ENCODE measurements around the gene CNBP. TPM values are rescaled to one million over a fixed set of nuclear protein-coding genes. Genes with fewer than 3 reads are reported as not detected.
A peak's percentile ranks its signal among the peaks of the same experiment; 100 is the strongest.

Gene CNBP
- total and polyA plus RNA-seq, 2 of the 13 experiments (the other 11 are each of a cell fraction or from before 2014, with no cell fraction given) = 282 to 354 TPM

GRCh38 chr3:129183569-129184395, at the start of gene CNBP (continued):
- 0 out of 2 replicates have a peak, but pooled peaks have one; percentile 74 for TF ChIP-seq THAP8 (CRISPR knock-in tag; IDR thresholded peaks at IDR 0.05; ENCODE audit: borderline replicate concordance)
- TF ChIP-seq ZNF512 (CRISPR knock-in tag; IDR thresholded peaks at IDR 0.05) = no peak
- TF ChIP-seq IKZF4 (CRISPR knock-in tag; IDR thresholded peaks at IDR 0.05; ENCODE audit: borderline replicate concordance, low read depth, not compliant biosample characterization) = peak; percentile 99
- TF ChIP-seq KMT2A (CRISPR knock-in tag; IDR thresholded peaks at IDR 0.05) = peak; percentile 72; the same call in 1 of the 2 replicates
- TF ChIP-seq DPF2 (CRISPR knock-in tag; IDR thresholded peaks at IDR 0.05; ENCODE audit: borderline replicate concordance, low read depth) = no peak
- TF ChIP-seq RAD21 (CRISPR knock-in tag; IDR thresholded peaks at IDR 0.05) = no peak; the same call in 1 of the 2 replicates
- peak; percentile 96 for TF ChIP-seq SRY (CRISPR knock-in tag; IDR thresholded peaks at IDR 0.05)
- TF ChIP-seq ZNF180 (CRISPR knock-in tag; IDR thresholded peaks at IDR 0.05; ENCODE audit: borderline replicate concordance, low read depth) = no peak
- TF ChIP-seq HOXA7 (CRISPR knock-in tag; IDR thresholded peaks at IDR 0.05) = no peak; the same call in 1 of the 2 replicates
- TF ChIP-seq ZNF563 (CRISPR knock-in tag; IDR thresholded peaks at IDR 0.05) = peak; percentile 91
- peak; percentile 66 for TF ChIP-seq KMT2B (CRISPR knock-in tag; IDR thresholded peaks at IDR 0.05)
- TF ChIP-seq PLSCR1 (CRISPR knock-in tag; IDR thresholded peaks at IDR 0.05; ENCODE audit: borderline replicate concordance) = peak; percentile 95; the same call in 1 of the 2 replicates
- no peak for TF ChIP-seq ATM (IDR thresholded peaks at IDR 0.05; ENCODE audit: borderline replicate concordance)
- no peak; the same call in none of the 2 replicates for TF ChIP-seq HBP1 (CRISPR knock-in tag; IDR thresholded peaks at IDR 0.05; ENCODE audit: low read depth)
- TF ChIP-seq GPBP1L1 (CRISPR knock-in tag; IDR thresholded peaks at IDR 0.05) = no peak
- 0 out of 2 replicates have a peak, but pooled peaks have one; percentile 12 for TF ChIP-seq ZNF557 (CRISPR knock-in tag; IDR thresholded peaks at IDR 0.05)
- peak; percentile 59 for TF ChIP-seq ZNF121 (CRISPR knock-in tag; IDR thresholded peaks at IDR 0.05)
- no peak for TF ChIP-seq NR2F6 (IDR thresholded peaks at IDR 0.05)
- TF ChIP-seq NR2F6 (CRISPR knock-in tag; IDR thresholded peaks at IDR 0.05) = no peak; the same call in 1 of the 2 replicates

Measured in HepG2 (cell line).